NB4 (cell line): ENCODE results near the gene JPT2.

Experiments
- DNase-seq: peaks from one replicate; pipeline ENCODE4 v3.0.0; 2010; ENCODE audit warnings: low read depth
- H3K4me3 ChIP-seq: one replicate; pipeline ENCODE4 v1.5.1; 2011; ENCODE audit warnings: mild to moderate bottlenecking, low read depth, low read length, moderate library complexity
- CTCF ChIP-seq: IDR thresholded peaks from one replicate; pipeline ENCODE4 v1.5.1; 2012; ENCODE audit warnings: low read depth, low read length
- MAX ChIP-seq: IDR thresholded peaks from 2 replicates; pipeline ENCODE4 v1.6.1; 2011; ENCODE audit warnings: low read depth, low read length
- MYC ChIP-seq: IDR thresholded peaks from 2 replicates; pipeline ENCODE4 v1.6.1; 2011; ENCODE audit warnings: low read depth, low read length
- POLR2A ChIP-seq: IDR thresholded peaks from 2 replicates; pipeline ENCODE4 v1.6.1; 2011; ENCODE audit warnings: mild to moderate bottlenecking; ENCODE audit not compliant: insufficient read length; ENCODE audit errors: extremely low read depth

JPT2 gene

GRCh38 chr16:1678500-1679098 lies 520 bp downstream of the JPT2 start:
- TF ChIP-seq CTCF (no peak), POLR2A (no peak), MAX (no peak), MYC (no peak)
- DNase-seq, result peak; percentile 36
- peak overlapping the region; percentile 83 for H3K4me3 ChIP-seq

- no peak for DNase-seq
- H3K4me3 ChIP-seq, result no peak overlapping the region
- TF ChIP-seq POLR2A, result no peak
- no peak for TF ChIP-seq MAX
- TF ChIP-seq MYC, result no peak
- TF ChIP-seq CTCF, result no peak
These were observed 2.3 kb downstream of the JPT2 start for GRCh38 chr16:1680361-1680760.

- DNase-seq, result no peak
- TF ChIP-seq MYC (no peak), POLR2A (no peak), MAX (no peak), CTCF (no peak)
- H3K4me3 ChIP-seq, result no peak overlapping the region
These were observed 3.0 kb downstream of the JPT2 start for GRCh38 chr16:1681032-1681431.

GRCh38 chr16:1687427-1688316 lies 9.6 kb downstream of the JPT2 start:
- no peak for DNase-seq
- H3K4me3 ChIP-seq, result no peak overlapping the region
- no peak for TF ChIP-seq MAX
- no peak for TF ChIP-seq MYC
- TF ChIP-seq CTCF, result no peak
- no peak for TF ChIP-seq POLR2A

GRCh38 chr16:1688807-1689560 lies 10.9 kb downstream of the JPT2 start:
- no peak for DNase-seq
- TF ChIP-seq MYC (no peak), CTCF (no peak), POLR2A (no peak), MAX (no peak)
- H3K4me3 ChIP-seq, result no peak overlapping the region
